H9 (cell line): ENCODE results near the gene NHS. TPM values are rescaled to one million over a fixed set of nuclear protein-coding genes. Genes with fewer than 3 reads are reported as not detected.

Experiments
- DNase-seq: peaks from one replicate; pipeline ENCODE4 v3.0.0-alpha.2; 2017
- H2AFZ ChIP-seq: one replicate; pipeline ENCODE4 v1.6.1; 2013; ENCODE audit warnings: mild to moderate bottlenecking, low read length, control low read depth, moderate library complexity
- H2AK5ac ChIP-seq: 2 replicates; pipeline ENCODE4 v1.6.1; 2013; ENCODE audit warnings: low read length, control low read depth, mixed read lengths; ENCODE audit not compliant: insufficient read length
- H2BK120ac ChIP-seq: one replicate; pipeline ENCODE4 v1.6.1; 2013; ENCODE audit warnings: low read depth, mild to moderate bottlenecking, low read length, control low read depth, inconsistent platforms; ENCODE audit not compliant: poor library complexity, severe bottlenecking
- H2BK12ac ChIP-seq: 2 replicates; pipeline ENCODE4 v1.6.1; 2013; ENCODE audit warnings: low read length, control low read depth, mixed read lengths, low read depth; ENCODE audit not compliant: insufficient read length
- H2BK15ac ChIP-seq: 2 replicates; pipeline ENCODE4 v1.6.1; 2013; ENCODE audit warnings: low read depth, low read length, control low read depth
- H2BK20ac ChIP-seq: one replicate; pipeline ENCODE4 v1.6.1; 2013; ENCODE audit warnings: low read depth, mild to moderate bottlenecking, low read length, control low read depth, inconsistent platforms; ENCODE audit not compliant: poor library complexity, severe bottlenecking
- H2BK5ac ChIP-seq: 2 replicates; pipeline ENCODE4 v1.6.1; 2013; ENCODE audit warnings: low read length, control low read depth, mixed read lengths; ENCODE audit not compliant: insufficient read length
- H3K14ac ChIP-seq: 2 replicates; pipeline ENCODE4 v1.6.1; 2013; ENCODE audit warnings: low read length, control low read depth; ENCODE audit not compliant: insufficient read depth
- H3K18ac ChIP-seq: 2 replicates; pipeline ENCODE4 v1.6.1; 2013; ENCODE audit warnings: low read depth, mild to moderate bottlenecking, mixed read lengths, low read length, control low read depth; ENCODE audit not compliant: insufficient read length
- H3K23ac ChIP-seq: 2 replicates; pipeline ENCODE4 v1.6.1; 2013; ENCODE audit warnings: low read length, control low read depth, mixed read lengths, low read depth; ENCODE audit not compliant: insufficient read length
- H3K23me2 ChIP-seq: 2 replicates; pipeline ENCODE4 v1.6.1; 2013; ENCODE audit warnings: low read depth, mild to moderate bottlenecking, mixed read lengths, low read length, control low read depth; ENCODE audit not compliant: insufficient read length, poor library complexity, severe bottlenecking
- H3K27ac ChIP-seq: 2 replicates; pipeline ENCODE4 v1.5.1; 2013; ENCODE audit warnings: low read length, control low read depth, mixed read lengths, low read depth; ENCODE audit not compliant: insufficient read length
- H3K27me3 ChIP-seq: 2 replicates; pipeline ENCODE4 v1.6.1; 2013; ENCODE audit warnings: low read length, control low read depth, inconsistent platforms; ENCODE audit not compliant: insufficient read depth
- H3K4ac ChIP-seq: 2 replicates; pipeline ENCODE4 v1.6.1; 2013; ENCODE audit warnings: low read depth, mild to moderate bottlenecking, control low read depth, inconsistent platforms, low read length, moderate library complexity
- H3K4me1 ChIP-seq: 2 replicates; pipeline ENCODE4 v1.6.1; 2013; ENCODE audit warnings: low read length, control low read depth, inconsistent platforms; ENCODE audit not compliant: insufficient read depth
- H3K4me2 ChIP-seq: 2 replicates; pipeline ENCODE4 v1.6.1; 2013; ENCODE audit warnings: low read length, control low read depth, mixed read lengths; ENCODE audit not compliant: insufficient read length, insufficient read depth
- H3K56ac ChIP-seq: 2 replicates; pipeline ENCODE4 v1.6.1; 2013; ENCODE audit warnings: low read depth, mild to moderate bottlenecking, mixed read lengths, low read length, control low read depth; ENCODE audit not compliant: insufficient read length
- H3K79me1 ChIP-seq: 2 replicates; pipeline ENCODE4 v1.6.1; 2013; ENCODE audit warnings: low read depth, mild to moderate bottlenecking, moderate library complexity, low read length, control low read depth, inconsistent platforms; ENCODE audit not compliant: insufficient read depth, poor library complexity, severe bottlenecking
- H3K79me2 ChIP-seq: 2 replicates; pipeline ENCODE4 v1.6.1; 2013; ENCODE audit warnings: low read length, control low read depth, inconsistent platforms; ENCODE audit not compliant: insufficient read depth
- H3K9ac ChIP-seq: 2 replicates; pipeline ENCODE4 v1.6.1; 2013; ENCODE audit warnings: low read length, control low read depth, mixed read lengths; ENCODE audit not compliant: insufficient read length; ENCODE audit errors: extremely low read depth
- H3K9me3 ChIP-seq: one replicate; pipeline ENCODE4 v1.6.1; 2013; ENCODE audit warnings: low read depth, low read length, inconsistent platforms; ENCODE audit not compliant: control insufficient read depth
- H3T11ph ChIP-seq: one replicate; pipeline ENCODE4 v1.6.1; 2013; ENCODE audit warnings: mild to moderate bottlenecking, low read length, control low read depth, inconsistent platforms
- H4K20me1 ChIP-seq: one replicate; pipeline ENCODE4 v1.6.1; 2013; ENCODE audit not compliant: control insufficient read depth, insufficient read length, insufficient read depth
- H4K5ac ChIP-seq: 2 replicates; pipeline ENCODE4 v1.6.1; 2013; ENCODE audit warnings: low read depth, mild to moderate bottlenecking, mixed read lengths, low read length, control low read depth; ENCODE audit not compliant: insufficient read length
- H4K8ac ChIP-seq: replicated peaks from 2 replicates; pipeline ENCODE4 v1.6.1; 2013; ENCODE audit warnings: low read length, control low read depth, mixed read lengths, low read depth; ENCODE audit not compliant: insufficient read length
- H4K91ac ChIP-seq: 2 replicates; pipeline ENCODE4 v1.6.1; 2013; ENCODE audit warnings: low read depth, mild to moderate bottlenecking, moderate library complexity, mixed read lengths, low read length, control low read depth; ENCODE audit not compliant: insufficient read length
- H3K27ac Mint-ChIP-seq, 3 experiments: 2 replicates in 2 of 3; 3 replicates in 1 of 3; pipeline ENCODE4 v1.8.0; 2020 to 2021; ENCODE audit warnings: mixed read lengths in 3 of 3, mild to moderate bottlenecking in 1 of 3, moderate library complexity in 1 of 3
- H3K27me3 Mint-ChIP-seq: 2 replicates; pipeline ENCODE4 v1.8.0; 2021; ENCODE audit warnings: low read depth, mild to moderate bottlenecking, moderate library complexity, mixed read lengths
- H3K36me3 Mint-ChIP-seq, 3 experiments: 2 replicates in 2 of 3; 3 replicates in 1 of 3; pipeline ENCODE4 v1.8.0; 2020 to 2021; ENCODE audit warnings: low read depth in 3 of 3, mixed read lengths in 3 of 3; ENCODE audit not compliant: insufficient read depth in 1 of 3
- H3K4me1 Mint-ChIP-seq, 2 experiments: 2 replicates each; pipeline ENCODE4 v1.8.0; 2020; ENCODE audit warnings: mixed read lengths in 2 of 2
- H3K4me3 Mint-ChIP-seq, 2 experiments: 2 replicates in 1 of 2; 3 replicates in 1 of 2; pipeline ENCODE4 v1.8.0; 2020 to 2021; ENCODE audit warnings: mild to moderate bottlenecking in 2 of 2, mixed read lengths in 2 of 2, moderate library complexity in 1 of 2
- H3K9me3 Mint-ChIP-seq, 2 experiments: 2 replicates in 1 of 2; 3 replicates in 1 of 2; pipeline ENCODE4 v1.8.0; 2020; ENCODE audit warnings: mild to moderate bottlenecking in 2 of 2, mixed read lengths in 2 of 2, moderate library complexity in 1 of 2
- WGBS: extraction: QIAGEN DNeasy Blood & Tissue Kit; methylation state at CpG from one replicate; pipeline ENCODE4 v1.1.7; 2013; ENCODE audit warnings: missing lambda C conversion rate, low lambda C conversion rate, mixed read lengths; ENCODE audit not compliant: insufficient read length; ENCODE audit errors: extremely low coverage; 5-methylcytosine and 5-hydroxymethylcytosine counted together
- total RNA-seq: library from RNA; stranded (reverse); gene quantifications from 2 replicates; pipeline ENCODE4 v1.2.1, GENCODE V29; 2021
- TF ChIP-seq, protein P1 (sequence below): fragments of 200-600 bp; sonication (generic); conservative IDR thresholded peaks from 3 replicates; pipeline ENCODE4 v1.8.0; 2021; ENCODE audit warnings: antibody characterized with exemption, mild to moderate bottlenecking

The NHS gene
- total RNA-seq, 1 experiment from 2014 or later, result 8.7 TPM

DNA sequence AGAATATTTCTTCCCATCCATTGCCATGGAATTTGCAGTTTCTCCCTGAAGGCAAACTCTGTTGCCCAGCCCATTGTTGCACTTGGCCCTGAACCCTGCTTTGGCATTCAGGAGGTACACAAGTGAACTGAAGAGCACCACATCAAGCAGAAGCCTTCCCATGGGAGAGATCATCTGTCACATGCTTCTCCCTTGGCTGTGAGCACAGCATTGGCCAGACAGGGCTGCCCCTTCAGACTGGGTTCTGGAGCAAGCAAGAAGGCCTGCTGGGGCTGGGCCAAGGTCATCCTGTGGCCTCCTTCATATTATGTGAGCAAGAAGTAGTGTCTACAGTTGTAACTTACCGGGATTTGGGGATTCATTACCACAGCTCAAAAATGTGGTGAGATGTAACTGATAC is 385.0 kb downstream of the NHS start:
- Histone ChIP-seq H2AK5ac (no peak overlapping the region), H3K9ac (no peak overlapping the region), H4K20me1 (no peaks in the 10 kb centered on the region), H2BK120ac (no peak overlapping the region), H2BK20ac (no peak overlapping the region), H3K79me1 (no peaks in the 10 kb centered on the region), H3K4me2 (no peak overlapping the region), H2AFZ (no peak overlapping the region), H3K4ac (no peak overlapping the region), H3K14ac (no peak overlapping the region), H3K27me3 (no peaks in the 10 kb centered on the region), H3K9me3 (no peaks in the 10 kb centered on the region), H2BK15ac (no peak overlapping the region), H3K79me2 (no peaks in the 10 kb centered on the region), H4K91ac (no peak overlapping the region), H3K23ac (no peak overlapping the region), H4K5ac (no peak overlapping the region), H2BK5ac (no peak overlapping the region), H3K56ac (no peak overlapping the region), H3K18ac (no peak overlapping the region), H3K27ac (no peak overlapping the region), H3K23me2 (no peaks in the 10 kb centered on the region), H2BK12ac (no peak overlapping the region), H4K8ac (no peak overlapping the region), H3K4me1 (no peaks in the 10 kb centered on the region), H3T11ph (no peak overlapping the region)
- no CpG with 5 or more reads among the region's 1 CpG for WGBS
- DNase-seq, result no peak
- Mint-ChIP-seq H3K27me3 (peaks cover 12% of the 10 kb centered on the region), H3K36me3 (no peaks in the 10 kb centered on the region), H3K4me3 (no peak overlapping the region), H3K9me3 (peaks cover 24 to 39% of the 10 kb centered on the region in 2 experiments), H3K4me1 (no peaks in the 10 kb centered on the region), H3K27ac (no peak overlapping the region)
- TF ChIP-seq, protein P1, sequence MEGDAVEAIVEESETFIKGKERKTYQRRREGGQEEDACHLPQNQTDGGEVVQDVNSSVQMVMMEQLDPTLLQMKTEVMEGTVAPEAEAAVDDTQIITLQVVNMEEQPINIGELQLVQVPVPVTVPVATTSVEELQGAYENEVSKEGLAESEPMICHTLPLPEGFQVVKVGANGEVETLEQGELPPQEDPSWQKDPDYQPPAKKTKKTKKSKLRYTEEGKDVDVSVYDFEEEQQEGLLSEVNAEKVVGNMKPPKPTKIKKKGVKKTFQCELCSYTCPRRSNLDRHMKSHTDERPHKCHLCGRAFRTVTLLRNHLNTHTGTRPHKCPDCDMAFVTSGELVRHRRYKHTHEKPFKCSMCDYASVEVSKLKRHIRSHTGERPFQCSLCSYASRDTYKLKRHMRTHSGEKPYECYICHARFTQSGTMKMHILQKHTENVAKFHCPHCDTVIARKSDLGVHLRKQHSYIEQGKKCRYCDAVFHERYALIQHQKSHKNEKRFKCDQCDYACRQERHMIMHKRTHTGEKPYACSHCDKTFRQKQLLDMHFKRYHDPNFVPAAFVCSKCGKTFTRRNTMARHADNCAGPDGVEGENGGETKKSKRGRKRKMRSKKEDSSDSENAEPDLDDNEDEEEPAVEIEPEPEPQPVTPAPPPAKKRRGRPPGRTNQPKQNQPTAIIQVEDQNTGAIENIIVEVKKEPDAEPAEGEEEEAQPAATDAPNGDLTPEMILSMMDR, result no peak
